SW480 (cell line): ENCODE results near the gene TP53RK.

Source experiments
- DNase-seq: peaks from one replicate; pipeline ENCODE4 v3.0.0-alpha.2; 2016; ENCODE audit warnings: low spot score

The TP53RK gene

GRCh38 chr20:46689082-46689753 is at the start of gene TP53RK:
Gene TP53RK (minus strand): TSS chr20:46689444. CDS start chr20:46689414, 30 bp downstream.
- DNase-seq: peak; percentile 97

DNA sequence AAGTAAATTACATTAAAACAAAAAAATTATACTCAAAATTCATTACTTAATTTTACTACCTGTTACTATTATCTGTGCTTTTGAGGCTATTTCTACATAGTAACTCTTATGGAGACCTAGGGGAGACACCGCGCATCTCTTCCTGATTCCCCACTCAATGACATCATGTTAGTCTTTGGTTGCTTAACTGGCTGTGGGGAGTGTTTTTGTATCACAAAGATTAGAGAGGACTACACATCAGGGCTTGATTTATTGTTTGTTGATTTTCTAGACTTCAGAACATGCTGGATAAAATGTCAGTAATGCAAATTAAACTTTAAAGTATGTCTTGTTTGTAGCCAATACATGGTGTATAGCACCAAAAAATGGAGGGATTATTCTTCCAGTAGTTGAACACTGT is 46.2 kb upstream of the TP53RK start:
- DNase-seq: no peak

GRCh38 chr20:46731770-46732169 is 42.5 kb upstream of the TP53RK start:
- no peak for DNase-seq

DNA sequence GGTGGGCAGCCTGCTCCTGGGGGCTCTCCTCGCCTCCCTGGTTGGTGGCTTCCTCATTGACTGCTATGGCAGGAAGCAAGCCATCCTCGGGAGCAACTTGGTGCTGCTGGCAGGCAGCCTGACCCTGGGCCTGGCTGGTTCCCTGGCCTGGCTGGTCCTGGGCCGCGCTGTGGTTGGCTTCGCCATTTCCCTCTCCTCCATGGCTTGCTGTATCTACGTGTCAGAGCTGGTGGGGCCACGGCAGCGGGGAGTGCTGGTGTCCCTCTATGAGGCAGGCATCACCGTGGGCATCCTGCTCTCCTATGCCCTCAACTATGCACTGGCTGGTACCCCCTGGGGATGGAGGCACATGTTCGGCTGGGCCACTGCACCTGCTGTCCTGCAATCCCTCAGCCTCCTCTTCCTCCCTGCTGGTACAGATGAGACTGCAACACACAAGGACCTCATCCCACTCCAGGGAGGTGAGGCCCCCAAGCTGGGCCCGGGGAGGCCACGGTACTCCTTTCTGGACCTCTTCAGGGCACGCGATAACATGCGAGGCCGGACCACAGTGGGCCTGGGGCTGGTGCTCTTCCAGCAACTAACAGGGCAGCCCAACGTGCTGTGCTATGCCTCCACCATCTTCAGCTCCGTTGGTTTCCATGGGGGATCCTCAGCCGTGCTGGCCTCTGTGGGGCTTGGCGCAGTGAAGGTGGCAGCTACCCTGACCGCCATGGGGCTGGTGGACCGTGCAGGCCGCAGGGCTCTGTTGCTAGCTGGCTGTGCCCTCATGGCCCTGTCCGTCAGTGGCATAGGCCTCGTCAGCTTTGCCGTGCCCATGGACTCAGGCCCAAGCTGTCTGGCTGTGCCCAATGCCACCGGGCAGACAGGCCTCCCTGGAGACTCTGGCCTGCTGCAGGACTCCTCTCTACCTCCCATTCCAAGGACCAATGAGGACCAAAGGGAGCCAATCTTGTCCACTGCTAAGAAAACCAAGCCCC is 36.2 kb upstream of the TP53RK start:
- DNase-seq: no peak

DNA sequence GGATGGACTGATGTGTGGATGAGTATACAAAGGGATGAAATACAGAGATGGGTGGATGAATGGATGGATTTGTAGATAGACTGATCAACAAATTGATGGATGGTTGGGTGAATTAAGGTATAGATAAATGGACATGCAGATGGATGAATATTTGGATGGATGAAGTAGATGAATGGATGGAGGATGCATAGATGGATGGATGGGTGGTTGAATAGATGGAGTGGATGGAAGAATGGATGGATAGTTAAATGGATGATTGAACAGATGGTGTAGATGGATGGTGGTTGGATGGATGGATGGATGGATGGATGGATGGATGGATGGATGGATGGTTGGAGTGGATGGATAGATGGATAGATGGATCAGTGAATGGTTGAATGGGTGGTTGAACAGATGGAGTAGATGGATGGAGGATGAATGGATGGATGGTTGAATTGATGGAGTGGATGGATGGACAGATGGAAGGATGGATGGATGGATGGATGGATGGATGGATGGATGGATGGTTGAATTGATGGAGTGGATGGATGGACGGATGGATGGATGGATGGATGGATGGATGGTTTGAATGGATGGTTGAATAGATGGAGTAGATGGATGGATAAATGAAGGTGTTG is 35.2 kb upstream of the TP53RK start:
- no peak for DNase-seq

GRCh38 chr20:46723039-46723438 is 33.8 kb upstream of the TP53RK start:
- DNase-seq: no peak

GRCh38 chr20:46722450-46722849 is 33.2 kb upstream of the TP53RK start:
- no peak for DNase-seq

GRCh38 chr20:46721476-46721875 is 32.2 kb upstream of the TP53RK start:
- no peak for DNase-seq

GRCh38 chr20:46720776-46721425 is 31.7 kb upstream of the TP53RK start:
- peak; percentile 55 for DNase-seq

DNA sequence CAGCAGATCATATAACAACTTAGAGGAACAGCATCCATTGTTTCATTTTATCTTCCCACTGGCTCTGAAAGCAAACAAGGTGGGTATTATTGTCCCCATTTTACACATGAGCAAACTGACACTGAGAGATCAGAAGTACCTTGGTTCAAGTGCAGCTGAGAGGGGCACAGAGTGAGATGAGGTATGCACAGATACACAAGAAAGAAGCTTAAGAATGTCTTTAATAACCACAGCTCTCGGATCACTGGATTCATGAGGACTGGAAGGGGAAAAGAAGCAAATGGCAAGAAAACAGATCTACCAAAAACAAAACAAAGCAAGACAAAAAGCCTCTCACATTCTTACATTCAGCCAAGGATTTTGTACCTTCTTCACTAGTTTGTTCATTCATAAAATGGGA is 30.8 kb upstream of the TP53RK start:
- DNase-seq: no peak

GRCh38 chr20:46717818-46718541 is 28.7 kb upstream of the TP53RK start:
- DNase-seq: no peak

- DNase-seq: peak; percentile 29
Measured at GRCh38 chr20:46715292-46715756, 26.1 kb upstream of the TP53RK start.

GRCh38 chr20:46713957-46714834 is 25.0 kb upstream of the TP53RK start:
- no peak for DNase-seq

DNA sequence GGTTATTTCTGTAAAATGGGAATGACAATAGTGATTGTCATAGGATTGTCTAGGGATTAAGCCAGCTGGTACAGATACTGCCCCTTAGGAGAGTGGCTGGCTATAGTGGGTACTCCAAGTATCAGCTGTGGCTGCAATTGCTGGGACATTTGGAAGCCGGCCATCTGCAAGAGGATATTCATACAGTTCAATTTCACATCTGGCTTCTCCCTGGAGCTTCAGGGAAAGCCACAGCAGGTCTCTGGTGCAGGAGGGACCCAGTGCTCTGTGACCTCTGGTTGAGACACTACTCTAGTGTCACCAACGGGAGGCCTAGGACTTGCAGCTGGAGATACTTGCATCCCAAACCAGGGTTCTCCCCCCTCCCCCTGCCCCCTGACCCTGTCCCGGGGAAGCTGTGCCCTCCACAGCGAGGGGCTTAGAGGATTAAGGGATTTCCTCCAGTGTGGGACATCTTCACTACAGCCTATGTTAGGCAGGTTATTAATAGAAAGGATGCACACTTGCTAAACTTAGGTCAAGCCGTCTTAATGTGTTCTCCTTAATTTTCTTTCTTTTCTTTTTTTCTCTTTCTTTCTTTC is 22.9 kb upstream of the TP53RK start:
- DNase-seq: no peak

GRCh38 chr20:46710153-46710913 is 21.1 kb upstream of the TP53RK start:
- no peak for DNase-seq

DNA sequence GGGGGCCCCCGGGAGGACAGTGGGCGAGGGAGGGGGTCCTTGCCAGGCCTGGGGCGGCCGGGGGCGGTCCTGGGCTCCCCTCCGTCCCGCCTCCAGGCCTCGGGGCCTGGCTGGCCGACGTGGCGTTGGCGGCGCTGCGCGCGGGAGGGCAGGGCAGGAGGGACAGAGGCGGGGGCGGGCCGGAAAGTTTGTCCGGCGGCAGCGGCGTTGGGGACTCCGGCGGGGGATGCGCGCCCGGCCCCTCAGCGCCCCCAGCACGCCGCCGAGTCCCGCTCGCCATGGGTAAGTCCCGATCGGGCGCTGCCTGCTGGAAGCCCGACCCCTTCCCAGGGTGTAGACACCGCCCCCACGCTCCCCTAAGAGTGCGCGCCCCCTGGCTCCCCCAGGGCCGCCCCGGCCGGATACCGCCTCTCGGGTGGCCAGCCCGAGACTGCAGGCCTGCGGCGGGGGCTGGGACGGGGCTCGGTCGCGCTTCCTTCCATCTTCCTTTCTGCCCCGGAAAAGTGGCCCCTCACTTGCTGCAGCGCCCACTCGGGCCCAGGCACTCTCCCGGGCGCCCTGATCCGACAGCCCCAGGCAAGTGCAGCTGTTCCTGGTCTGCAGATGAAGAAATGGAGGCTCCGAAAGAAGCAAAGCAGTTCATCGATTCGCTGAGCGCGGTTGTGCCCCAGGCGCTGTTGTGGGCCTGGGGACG is 20.4 kb upstream of the TP53RK start, which contains the start of gene SLC2A10:
Gene SLC2A10 (plus strand): TSS at position 191 of the 694 bp plus-strand sequence. CDS start 88 bp downstream, at position 279.
- peak; percentile 27 for DNase-seq

DNA sequence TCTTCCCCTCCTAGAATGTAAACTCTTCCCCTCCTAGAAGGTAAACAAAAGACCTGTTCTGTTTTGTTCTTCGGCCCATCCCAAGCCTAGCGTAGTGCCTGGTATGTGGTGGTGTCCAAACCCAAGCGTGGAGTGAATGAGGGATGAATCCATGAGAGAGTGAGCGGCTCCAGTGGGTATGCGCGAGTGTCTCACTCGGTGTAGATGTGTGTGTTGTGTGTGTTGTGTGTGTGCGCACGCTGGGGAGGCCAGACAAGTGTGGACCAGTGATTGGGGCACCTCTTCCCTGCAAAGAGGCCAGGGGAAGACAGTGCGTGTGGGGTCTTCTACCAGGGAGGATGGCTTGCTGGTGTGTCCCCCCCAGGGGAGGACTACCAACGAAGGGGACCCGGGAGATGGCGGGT is 19.8 kb upstream of the TP53RK start:
- DNase-seq: no peak

GRCh38 chr20:46708172-46708860 is 19.1 kb upstream of the TP53RK start:
- DNase-seq: peak; percentile 57
